ENCODE data around the gene ZSWIM3. TPM values are rescaled to one million over a fixed set of nuclear protein-coding genes. Genes with fewer than 3 reads are reported as not detected.

Gene ZSWIM3
- total and polyA plus RNA-seq, 9 donors = 1.8 to 7.5 (median 4.7) TPM

DNA sequence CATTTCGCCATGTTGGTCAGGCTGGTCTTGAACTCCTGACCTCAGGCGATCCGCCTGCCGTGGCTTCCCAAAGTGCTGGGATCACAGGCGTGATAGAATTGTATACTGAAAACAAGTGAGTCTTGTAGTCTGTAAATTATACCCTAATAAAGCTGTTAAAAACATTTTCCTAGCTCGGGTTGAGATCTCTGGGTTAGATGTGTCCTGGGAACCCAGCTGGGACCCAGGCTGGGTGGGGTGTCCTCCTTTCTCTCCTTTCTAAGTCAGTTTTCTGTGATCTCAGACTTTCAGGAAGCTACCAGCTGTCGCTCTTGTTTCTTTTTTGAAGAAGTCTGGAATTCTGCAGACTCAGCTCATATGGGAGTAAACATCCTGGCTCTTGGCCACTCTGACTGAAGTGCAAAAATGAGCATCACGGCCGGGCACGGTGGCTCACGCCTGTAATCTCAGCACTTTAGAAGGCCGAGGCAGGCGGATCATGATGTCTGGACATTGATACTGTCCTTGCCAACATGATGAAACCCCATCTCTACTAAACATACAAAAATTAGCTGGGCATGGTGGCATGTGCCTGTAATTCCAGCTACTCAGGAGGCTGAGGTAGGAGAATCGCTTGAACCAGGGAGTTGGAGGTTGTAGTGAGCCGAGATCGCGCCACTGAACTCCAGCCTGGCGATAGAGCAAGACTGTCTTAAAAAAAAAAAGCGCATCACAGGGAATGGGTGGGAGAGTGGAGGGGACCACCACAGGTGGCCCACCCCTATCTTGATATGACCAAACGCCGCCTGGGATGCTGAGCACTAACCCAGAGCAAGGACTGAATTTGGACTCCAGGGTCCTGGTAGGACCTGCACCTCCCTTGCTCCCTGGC, 67.2 kb downstream of the ZSWIM3 start:
- 20 to 32% (median 21%) methylated on average over 21 of the region's 21 CpGs for WGBS, 3 donors
- peak; percentile 73 to 77 (median 75) for DNase-seq
- H3K27ac ChIP-seq = peak overlapping the region; percentile 85 to 91

DNA sequence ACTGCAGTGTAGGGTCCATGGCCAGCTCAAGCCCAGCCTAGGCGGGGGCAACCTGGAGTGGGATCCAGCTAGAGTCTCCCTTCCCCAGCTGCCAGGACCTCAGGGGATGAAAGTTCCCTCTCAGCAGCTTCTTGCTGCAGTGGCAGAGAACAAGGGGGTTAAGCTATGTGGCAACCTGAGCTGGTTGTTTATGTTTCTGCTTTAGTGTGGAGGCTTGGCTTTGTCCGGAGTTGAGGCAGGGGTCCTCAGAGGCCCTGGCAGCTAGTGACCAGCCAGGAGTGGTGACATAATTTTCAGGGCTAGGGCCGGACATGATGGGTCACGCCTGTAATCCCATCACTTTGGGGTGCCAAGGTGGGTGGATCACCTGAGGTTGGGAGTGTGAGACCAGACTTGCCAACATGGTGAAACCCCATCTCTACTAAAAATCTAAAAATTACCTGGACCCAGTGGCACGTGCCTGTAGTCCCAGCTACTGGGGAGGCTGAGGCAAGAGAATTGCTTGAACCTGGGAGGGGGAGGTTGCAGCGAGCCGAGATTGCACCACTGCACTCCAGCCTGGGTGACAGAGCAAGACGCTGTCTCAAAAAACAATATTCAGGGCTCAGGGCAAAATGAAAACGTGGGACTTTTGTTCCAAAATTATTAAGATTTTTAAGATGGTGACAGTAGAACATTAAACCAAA, 68.5 kb downstream of the ZSWIM3 start:
- no peaks in the 10 kb centered on the region for H3K9me3 ChIP-seq
- 66 to 70% (median 68%) methylated on average over 9 of the region's 9 CpGs for WGBS, 3 donors
- H3K27me3 ChIP-seq = no peaks in the 10 kb centered on the region
- no peak overlapping the region for H3K4me3 ChIP-seq
- H3K27ac ChIP-seq = peak overlapping the region; percentile 75 to 91
- H3K36me3 ChIP-seq = no peaks in the 10 kb centered on the region
- intact Hi-C loops (cut with DNase I) = no loop called here
- TF ChIP-seq, protein P1, sequence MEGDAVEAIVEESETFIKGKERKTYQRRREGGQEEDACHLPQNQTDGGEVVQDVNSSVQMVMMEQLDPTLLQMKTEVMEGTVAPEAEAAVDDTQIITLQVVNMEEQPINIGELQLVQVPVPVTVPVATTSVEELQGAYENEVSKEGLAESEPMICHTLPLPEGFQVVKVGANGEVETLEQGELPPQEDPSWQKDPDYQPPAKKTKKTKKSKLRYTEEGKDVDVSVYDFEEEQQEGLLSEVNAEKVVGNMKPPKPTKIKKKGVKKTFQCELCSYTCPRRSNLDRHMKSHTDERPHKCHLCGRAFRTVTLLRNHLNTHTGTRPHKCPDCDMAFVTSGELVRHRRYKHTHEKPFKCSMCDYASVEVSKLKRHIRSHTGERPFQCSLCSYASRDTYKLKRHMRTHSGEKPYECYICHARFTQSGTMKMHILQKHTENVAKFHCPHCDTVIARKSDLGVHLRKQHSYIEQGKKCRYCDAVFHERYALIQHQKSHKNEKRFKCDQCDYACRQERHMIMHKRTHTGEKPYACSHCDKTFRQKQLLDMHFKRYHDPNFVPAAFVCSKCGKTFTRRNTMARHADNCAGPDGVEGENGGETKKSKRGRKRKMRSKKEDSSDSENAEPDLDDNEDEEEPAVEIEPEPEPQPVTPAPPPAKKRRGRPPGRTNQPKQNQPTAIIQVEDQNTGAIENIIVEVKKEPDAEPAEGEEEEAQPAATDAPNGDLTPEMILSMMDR (IDR thresholded peaks at IDR 0.05) = no peak
- TF ChIP-seq POLR2A (IDR thresholded peaks at IDR 0.05) (no peak), EP300 (IDR thresholded peaks at IDR 0.05) (no peak)
- peaks cover 22% of the 10 kb centered on the region for H3K4me1 ChIP-seq (ENCODE audit: insufficient read depth)
- DNase-seq = peak in 2 of 5 donors; percentile 13 to 34

More for the DNA sequence above, 67.2 kb downstream of the ZSWIM3 start:
- H3K4me3 ChIP-seq = no peak overlapping the region
- H3K9me3 ChIP-seq = no peaks in the 10 kb centered on the region
- peaks cover 30% of the 10 kb centered on the region for H3K4me1 ChIP-seq (ENCODE audit: insufficient read depth)
- intact Hi-C loops (cut with DNase I) = no loop called here
- TF ChIP-seq EP300 (IDR thresholded peaks at IDR 0.05) (no peak), POLR2A (IDR thresholded peaks at IDR 0.05) (no peak)
- TF ChIP-seq, protein P1 (IDR thresholded peaks at IDR 0.05) = no peak
- H3K36me3 ChIP-seq = no peaks in the 10 kb centered on the region
- H3K27me3 ChIP-seq = no peaks in the 10 kb centered on the region

DNA sequence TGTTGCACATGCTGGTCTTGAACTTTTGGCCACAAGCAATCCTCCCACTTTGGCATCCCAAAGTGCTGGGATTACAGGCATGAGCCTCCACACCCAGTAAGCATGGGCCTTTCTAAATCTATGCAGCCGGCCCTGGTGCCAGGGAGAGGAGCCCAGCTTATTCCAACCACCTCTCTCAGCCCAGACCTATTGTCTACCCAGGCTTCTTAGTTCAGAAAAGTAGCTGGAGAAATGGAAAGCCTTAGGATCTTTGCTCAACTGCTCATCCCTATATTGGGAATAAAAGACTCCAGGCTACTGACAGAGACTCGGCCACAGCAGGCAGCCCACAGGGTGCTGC, 69.3 kb downstream of the ZSWIM3 start:
- 51 to 71% (median 55%) methylated on average over 2 of the region's 2 CpGs for WGBS, 3 donors
- intact Hi-C loops (cut with DNase I) = no loop called here
- no peaks in the 10 kb centered on the region for H3K9me3 ChIP-seq
- peaks cover 16% of the 10 kb centered on the region for H3K4me1 ChIP-seq (ENCODE audit: insufficient read depth)
- TF ChIP-seq EP300 (IDR thresholded peaks at IDR 0.05) (no peak), POLR2A (IDR thresholded peaks at IDR 0.05) (no peak)
- TF ChIP-seq, protein P1 (IDR thresholded peaks at IDR 0.05) = no peak
- H3K27ac ChIP-seq = peak overlapping the region in 1 of 2 donors; percentile 91
- H3K4me3 ChIP-seq = no peak overlapping the region
- DNase-seq = no peak
- H3K36me3 ChIP-seq = no peaks in the 10 kb centered on the region
- no peaks in the 10 kb centered on the region for H3K27me3 ChIP-seq

DNA sequence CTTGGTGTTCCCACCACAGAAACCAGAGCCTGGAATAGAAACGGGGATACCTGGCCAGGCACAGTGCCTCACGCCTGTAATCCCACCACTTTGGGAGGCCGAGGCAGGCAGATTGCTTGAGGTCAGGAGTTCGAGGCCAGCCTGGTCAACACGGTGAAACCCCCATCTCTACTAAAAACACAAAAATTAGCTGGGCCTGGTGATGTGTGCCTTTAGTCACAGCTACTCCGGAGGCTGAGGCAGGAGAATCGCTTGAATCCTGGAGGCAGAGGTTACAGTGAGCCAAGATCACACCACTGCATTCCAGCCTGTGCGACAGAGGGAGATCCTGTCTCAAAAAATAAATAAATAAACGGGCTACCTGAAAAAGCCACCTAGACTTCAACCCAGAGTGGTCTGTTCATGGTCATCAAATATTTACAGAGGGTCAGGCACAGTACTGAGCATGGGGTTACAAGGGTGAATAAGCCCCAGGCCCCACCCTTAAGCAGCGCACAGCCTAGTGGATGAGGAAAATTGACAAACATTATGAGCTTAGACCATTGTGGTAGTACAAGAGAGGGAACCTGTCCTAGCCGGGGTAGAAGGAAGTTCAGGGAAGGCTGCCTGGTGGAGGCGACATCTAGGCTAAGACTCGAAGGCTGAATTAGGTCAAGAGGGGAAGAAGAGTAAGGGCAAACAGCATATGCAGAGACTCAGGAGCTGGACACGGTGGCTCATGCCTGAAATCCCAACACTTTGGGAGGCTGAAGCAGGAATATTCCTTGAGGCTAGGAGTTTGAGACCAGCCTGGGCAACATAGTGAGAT, 69.9 kb downstream of the ZSWIM3 start:
- peak overlapping the region in 1 of 2 donors; percentile 91 for H3K27ac ChIP-seq
- H3K4me1 ChIP-seq (ENCODE audit: insufficient read depth) = peaks cover 13% of the 10 kb centered on the region
- TF ChIP-seq, protein P1 (IDR thresholded peaks at IDR 0.05) = no peak
- TF ChIP-seq EP300 (IDR thresholded peaks at IDR 0.05) (no peak), POLR2A (IDR thresholded peaks at IDR 0.05) (no peak)
- H3K27me3 ChIP-seq = no peaks in the 10 kb centered on the region
- no peaks in the 10 kb centered on the region for H3K36me3 ChIP-seq
- H3K9me3 ChIP-seq = no peaks in the 10 kb centered on the region
- 57 to 69% (median 68%) methylated on average over 14 of the region's 14 CpGs for WGBS, 3 donors
- no peak overlapping the region for H3K4me3 ChIP-seq
- peak in 2 of 5 donors; percentile 11 to 21 for DNase-seq
- intact Hi-C loops (cut with DNase I) = no loop called here
